Measurements from ENCODE around the gene GSE1. TPM values are rescaled to one million over a fixed set of nuclear protein-coding genes. Genes with fewer than 3 reads are reported as not detected.
A peak's percentile ranks its signal among the peaks of the same experiment; 100 is the strongest.

Gene GSE1
- total RNA-seq, 1 experiment from 2014 or later, result 90.2 TPM

DNA sequence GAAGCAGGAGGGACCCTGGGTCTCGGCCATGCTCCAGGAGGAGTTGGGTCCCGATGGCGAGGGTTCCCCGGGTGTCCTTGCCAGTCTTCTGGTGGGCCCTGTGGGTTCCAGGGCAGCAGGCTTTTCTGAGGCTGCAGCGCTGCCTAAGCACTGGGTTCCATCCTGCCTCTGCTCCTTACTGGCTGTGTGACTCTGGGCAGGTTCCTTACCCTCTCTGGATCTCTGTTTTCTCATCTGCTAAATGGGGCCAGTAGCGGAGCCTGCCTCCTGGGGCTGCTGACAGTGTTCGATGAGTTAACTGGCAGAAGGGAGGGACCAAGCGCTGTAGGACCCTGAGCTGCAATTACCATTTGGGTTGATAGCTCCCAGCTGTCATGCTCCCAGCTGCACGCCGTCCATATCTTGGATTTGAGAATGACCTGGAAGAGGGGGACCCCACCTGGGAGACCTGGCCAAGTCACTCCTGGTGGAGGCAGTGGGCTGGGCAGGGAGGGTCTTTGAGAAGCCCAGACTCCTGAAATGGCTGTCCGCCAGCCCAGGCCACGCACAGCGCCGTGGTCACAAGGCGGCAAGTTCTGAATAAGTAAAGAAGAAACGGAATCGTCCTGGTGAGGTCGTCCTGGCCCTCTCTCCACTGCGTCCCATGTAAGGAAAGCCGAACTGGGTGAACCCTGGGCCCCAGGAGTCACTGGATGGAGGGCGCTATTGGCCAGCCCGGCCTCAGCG is 47.2 kb upstream of the GSE1 start:
- Histone ChIP-seq H3K27ac (ENCODE audit: low read depth, low read length) (no peak overlapping the region), H2AFZ (ENCODE audit: low read depth, low read length, poor library complexity, severe bottlenecking) (no peak overlapping the region), H3K79me2 (ENCODE audit: insufficient read depth, low read length) (no peaks in the 10 kb centered on the region; the same call in 1 of the 2 replicates), H3K4me1 (ENCODE audit: control insufficient read depth in 1 of 2, insufficient read depth in 2 of 2, low read length in 2 of 2) (peaks cover 23 to 42% of the 10 kb centered on the region in 2 experiments), H3K27me3 (ENCODE audit: insufficient read depth, low read length) (no peaks in the 10 kb centered on the region), H3K9ac (ENCODE audit: low read length) (no peak overlapping the region), H4K20me1 (ENCODE audit: insufficient read depth) (peaks cover 3% of the 10 kb centered on the region; the same call in 1 of the 2 replicates), H3K9me2 (ENCODE audit: insufficient read depth) (no peaks in the 10 kb centered on the region), H3K4me2 (ENCODE audit: low read length) (no peak overlapping the region), H3K9me3 (ENCODE audit: control insufficient read depth in 1 of 2, insufficient read depth in 1 of 2, low read depth in 1 of 2, low read length in 2 of 2) (no peaks in the 10 kb centered on the region), H3K36me3 (ENCODE audit: control insufficient read depth in 1 of 2, insufficient read depth in 2 of 2, low read length in 2 of 2) (no peaks in the 10 kb centered on the region), H3K4me3 (replicated peaks in 1 of 2; ENCODE audit: low read depth in 1 of 2, low read length in 2 of 2) (no peak overlapping the region)
- no TSS peak for BruUV-seq (replicated peaks)
- DNase-seq (ENCODE audit: low read depth, low spot score) (no peak), ATAC-seq (no peak)
- ChIA-PET RAD21 (ENCODE audit: low non-redundant PET in 1 of 2, low total read pairs in 2 of 2, uncharacterized antibody in 2 of 2, unreplicated experiment in 2 of 2) (no interaction called here), CTCF (interaction anchor here (0.7 to 2.0 kb wide), 3 partner anchors 10 to 118 kb away, joined by 3 to 7 read pairs (median 3); no protein-coding TSS in a partner anchor), POLR2A (no interaction called here)
- intact Hi-C loops (cut with micrococcal nuclease), result no loop called here
- no peak for TF ChIP-seq POLR2AphosphoS5 (IDR thresholded peaks at IDR 0.05; ENCODE audit: low read depth, low read length)
- TF ChIP-seq, protein P1, sequence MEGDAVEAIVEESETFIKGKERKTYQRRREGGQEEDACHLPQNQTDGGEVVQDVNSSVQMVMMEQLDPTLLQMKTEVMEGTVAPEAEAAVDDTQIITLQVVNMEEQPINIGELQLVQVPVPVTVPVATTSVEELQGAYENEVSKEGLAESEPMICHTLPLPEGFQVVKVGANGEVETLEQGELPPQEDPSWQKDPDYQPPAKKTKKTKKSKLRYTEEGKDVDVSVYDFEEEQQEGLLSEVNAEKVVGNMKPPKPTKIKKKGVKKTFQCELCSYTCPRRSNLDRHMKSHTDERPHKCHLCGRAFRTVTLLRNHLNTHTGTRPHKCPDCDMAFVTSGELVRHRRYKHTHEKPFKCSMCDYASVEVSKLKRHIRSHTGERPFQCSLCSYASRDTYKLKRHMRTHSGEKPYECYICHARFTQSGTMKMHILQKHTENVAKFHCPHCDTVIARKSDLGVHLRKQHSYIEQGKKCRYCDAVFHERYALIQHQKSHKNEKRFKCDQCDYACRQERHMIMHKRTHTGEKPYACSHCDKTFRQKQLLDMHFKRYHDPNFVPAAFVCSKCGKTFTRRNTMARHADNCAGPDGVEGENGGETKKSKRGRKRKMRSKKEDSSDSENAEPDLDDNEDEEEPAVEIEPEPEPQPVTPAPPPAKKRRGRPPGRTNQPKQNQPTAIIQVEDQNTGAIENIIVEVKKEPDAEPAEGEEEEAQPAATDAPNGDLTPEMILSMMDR (IDR thresholded peaks at IDR 0.05 in 2 of 3, conservative IDR thresholded peaks at IDR 0.05 in 1 of 3; ENCODE audit: borderline replicate concordance in 1 of 3, insufficient read depth in 1 of 3, low read depth in 2 of 3, low read length in 2 of 3), result no peak
- TF ChIP-seq, protein P2, sequence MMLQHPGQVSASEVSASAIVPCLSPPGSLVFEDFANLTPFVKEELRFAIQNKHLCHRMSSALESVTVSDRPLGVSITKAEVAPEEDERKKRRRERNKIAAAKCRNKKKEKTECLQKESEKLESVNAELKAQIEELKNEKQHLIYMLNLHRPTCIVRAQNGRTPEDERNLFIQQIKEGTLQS (IDR thresholded peaks at IDR 0.05), result no peak
- TF ChIP-seq FOSL1 (IDR thresholded peaks at IDR 0.05; ENCODE audit: low read depth), result no peak

DNA sequence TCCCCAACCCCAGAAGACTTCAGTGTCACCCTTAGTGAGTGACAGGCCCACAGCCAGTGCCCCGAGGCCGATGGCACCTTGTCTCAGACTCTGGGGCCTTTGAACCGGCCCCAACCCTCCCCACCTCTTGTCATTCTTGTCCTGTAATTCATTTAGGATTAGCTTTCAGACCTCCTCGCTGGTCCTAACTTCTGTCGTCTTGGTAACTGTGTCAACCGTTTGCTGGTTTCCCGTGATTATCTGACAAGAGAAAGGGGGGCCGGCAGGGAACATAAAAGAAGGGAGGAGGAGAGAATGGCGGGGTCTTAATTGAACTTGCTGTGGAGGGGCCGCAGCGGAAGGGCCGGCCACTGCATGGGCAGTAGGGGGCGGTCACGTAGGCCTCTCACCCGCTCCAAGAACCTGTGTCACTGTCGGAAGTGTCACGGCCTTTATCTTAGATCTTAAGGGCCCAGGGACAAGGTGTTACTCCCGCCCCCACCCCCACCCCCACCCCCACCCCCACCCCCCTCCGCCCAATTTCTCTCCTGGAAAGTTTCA is 46.5 kb upstream of the GSE1 start:
- intact Hi-C loops (cut with micrococcal nuclease), result no loop called here
- no TSS peak for BruUV-seq (replicated peaks)
- Histone ChIP-seq H3K4me1 (ENCODE audit: control insufficient read depth in 1 of 2, insufficient read depth in 2 of 2, low read length in 2 of 2) (peaks cover 24 to 48% of the 10 kb centered on the region in 2 experiments), H3K79me2 (ENCODE audit: insufficient read depth, low read length) (no peaks in the 10 kb centered on the region; the same call in 1 of the 2 replicates), H3K36me3 (ENCODE audit: control insufficient read depth in 1 of 2, insufficient read depth in 2 of 2, low read length in 2 of 2) (no peaks in the 10 kb centered on the region), H3K27me3 (ENCODE audit: insufficient read depth, low read length) (no peaks in the 10 kb centered on the region), H3K9ac (ENCODE audit: low read length) (no peak overlapping the region), H3K9me2 (ENCODE audit: insufficient read depth) (no peaks in the 10 kb centered on the region), H3K4me2 (ENCODE audit: low read length) (no peak overlapping the region), H3K9me3 (ENCODE audit: control insufficient read depth in 1 of 2, insufficient read depth in 1 of 2, low read depth in 1 of 2, low read length in 2 of 2) (no peaks in the 10 kb centered on the region), H4K20me1 (ENCODE audit: insufficient read depth) (peaks cover 3% of the 10 kb centered on the region; the same call in 1 of the 2 replicates), H3K27ac (ENCODE audit: low read depth, low read length) (no peak overlapping the region), H3K4me3 (replicated peaks in 1 of 2; ENCODE audit: low read depth in 1 of 2, low read length in 2 of 2) (no peak overlapping the region), H2AFZ (ENCODE audit: low read depth, low read length, poor library complexity, severe bottlenecking) (no peak overlapping the region)
- no peak for DNase-seq (ENCODE audit: low read depth, low spot score)
- RAD21 ChIA-PET (ENCODE audit: low non-redundant PET in 1 of 2, low total read pairs in 2 of 2, uncharacterized antibody in 2 of 2, unreplicated experiment in 2 of 2), result no interaction called here
- POLR2A ChIA-PET, result no interaction called here
- CTCF ChIA-PET, result interaction anchor here (0.9 to 2.0 kb wide), 2 partner anchors 9 to 12 kb away, joined by 3 to 7 read pairs; no protein-coding TSS in a partner anchor
- no peak for ATAC-seq
- TF ChIP-seq YY1 (IDR thresholded peaks at IDR 0.05; ENCODE audit: extremely low read depth, insufficient replicate concordance, low read depth, low read length), result no peak
- TF ChIP-seq, protein P3, sequence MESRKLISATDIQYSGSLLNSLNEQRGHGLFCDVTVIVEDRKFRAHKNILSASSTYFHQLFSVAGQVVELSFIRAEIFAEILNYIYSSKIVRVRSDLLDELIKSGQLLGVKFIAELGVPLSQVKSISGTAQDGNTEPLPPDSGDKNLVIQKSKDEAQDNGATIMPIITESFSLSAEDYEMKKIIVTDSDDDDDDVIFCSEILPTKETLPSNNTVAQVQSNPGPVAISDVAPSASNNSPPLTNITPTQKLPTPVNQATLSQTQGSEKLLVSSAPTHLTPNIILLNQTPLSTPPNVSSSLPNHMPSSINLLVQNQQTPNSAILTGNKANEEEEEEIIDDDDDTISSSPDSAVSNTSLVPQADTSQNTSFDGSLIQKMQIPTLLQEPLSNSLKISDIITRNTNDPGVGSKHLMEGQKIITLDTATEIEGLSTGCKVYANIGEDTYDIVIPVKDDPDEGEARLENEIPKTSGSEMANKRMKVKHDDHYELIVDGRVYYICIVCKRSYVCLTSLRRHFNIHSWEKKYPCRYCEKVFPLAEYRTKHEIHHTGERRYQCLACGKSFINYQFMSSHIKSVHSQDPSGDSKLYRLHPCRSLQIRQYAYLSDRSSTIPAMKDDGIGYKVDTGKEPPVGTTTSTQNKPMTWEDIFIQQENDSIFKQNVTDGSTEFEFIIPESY (IDR thresholded peaks at IDR 0.05; ENCODE audit: extremely low read depth, insufficient replicate concordance, low read length), result no peak
- no peak for TF ChIP-seq FOSL1 (IDR thresholded peaks at IDR 0.05; ENCODE audit: low read depth)
- TF ChIP-seq POLR2A (IDR thresholded peaks at IDR 0.05; ENCODE audit: borderline replicate concordance, extremely low read depth, insufficient read depth, insufficient read length), result no peak
- TF ChIP-seq JUND (IDR thresholded peaks at IDR 0.05), result no peak
- TF ChIP-seq ELF1 (IDR thresholded peaks at IDR 0.05; ENCODE audit: borderline replicate concordance, low read depth), result no peak
- TF ChIP-seq, protein P1 (IDR thresholded peaks at IDR 0.05 in 2 of 3, conservative IDR thresholded peaks at IDR 0.05 in 1 of 3; ENCODE audit: borderline replicate concordance in 1 of 3, insufficient read depth in 1 of 3, low read depth in 2 of 3, low read length in 2 of 3), result peak in 2 of 3 experiments; percentile 18 to 26; a peak in 3 of 6 replicates
